Bone marrow (tissue), 2 donors: ENCODE data around the gene SPRR2E.
"Not testable (repeated sequence)": the region's sequence is repeated elsewhere in the genome, so short reads cannot be mapped to it uniquely, and the experiment has no call there.

Experiments used
- DNase-seq, 2 donors: peaks; one replicate each; lab custom pipeline; 2025; lab: John Stamatoyannopoulos, UW

The SPRR2E gene

GRCh38 chr1:153058826-153059784 lies 35.2 kb downstream of the SPRR2E start:
- DNase-seq = no peak

GRCh38 chr1:153058154-153058553 lies 36.2 kb downstream of the SPRR2E start:
- DNase-seq = no peak

GRCh38 chr1:153057375-153057774 lies 37.0 kb downstream of the SPRR2E start, which contains the start of gene SPRR2A:
TSS of gene SPRR2A (minus strand) at chr1:153057512. CDS start at chr1:153056735, 777 bp downstream.
- no peak for DNase-seq

GRCh38 chr1:153056111-153056510 lies 38.2 kb downstream of the SPRR2E start:
- DNase-seq = not testable (repeated sequence)

- no peak for DNase-seq
Observed at GRCh38 chr1:153049211-153049610, 45.1 kb downstream of the SPRR2E start.
